H1 (cell line): ENCODE data around the gene MTO1. TPM values are rescaled to one million over a fixed set of nuclear protein-coding genes. Genes with fewer than 3 reads are reported as not detected.

ENCODE experiments used
- CTCF ChIA-PET: fragments of 300-600 bp; sonication (Branson Sonifier 250); formaldehyde crosslinking; loops from one replicate; lab custom pipeline; 2021; ENCODE audit not compliant: partially characterized antibody; lab: Charles Lee
- POLR2A ChIA-PET: fragments of 300-600 bp; sonication (Branson Sonifier 250); formaldehyde crosslinking; loops from one replicate; lab custom pipeline; 2021; ENCODE audit warnings: inconsistent platforms; ENCODE audit not compliant: partially characterized antibody; lab: Charles Lee
- DNase-seq, 2 experiments: peaks; one replicate each; pipeline versions ENCODE4 v3.0.0 to v3.0.0-alpha.2; 2010 to 2022; ENCODE audit warnings: low spot score in 2 of 2, low read depth in 1 of 2, mixed read lengths in 1 of 2
- FAIRE-seq: peaks from 2 replicates; lab custom pipeline; 2011; peaks lifted over from hg19 to GRCh38; lab: Jason Lieb, UNC
- H2AFZ ChIP-seq: 2 replicates; pipeline ENCODE4 v1.8.1; 2012; ENCODE audit warnings: low read length, inconsistent platforms
- H2AK5ac ChIP-seq: 2 replicates; pipeline ENCODE4 v1.6.1; 2013; ENCODE audit warnings: low read depth, low read length
- H2BK120ac ChIP-seq: replicated peaks from 2 replicates; pipeline ENCODE3; 2013; ENCODE audit warnings: low read depth, low read length, inconsistent platforms
- H2BK12ac ChIP-seq: 2 replicates; pipeline ENCODE4 v1.6.1; 2013; ENCODE audit warnings: low read depth, low read length
- H2BK15ac ChIP-seq: 2 replicates; pipeline ENCODE4 v1.6.1; 2013; ENCODE audit warnings: low read length
- H2BK20ac ChIP-seq: 2 replicates; pipeline ENCODE4 v1.6.1; 2013; ENCODE audit warnings: low read length
- H2BK5ac ChIP-seq: 2 replicates; pipeline ENCODE4 v1.6.1; 2013; ENCODE audit warnings: low read depth, low read length
- H3K14ac ChIP-seq: 2 replicates; pipeline ENCODE4 v1.6.1; 2013; ENCODE audit warnings: inconsistent platforms; ENCODE audit not compliant: insufficient read length
- H3K18ac ChIP-seq: 2 replicates; pipeline ENCODE4 v1.6.1; 2013; ENCODE audit warnings: low read length; ENCODE audit errors: extremely low read depth
- H3K23ac ChIP-seq: 2 replicates; pipeline ENCODE4 v1.6.1; 2013; ENCODE audit warnings: inconsistent platforms; ENCODE audit not compliant: insufficient read length
- H3K23me2 ChIP-seq: 2 replicates; pipeline ENCODE4 v1.6.1; 2013; ENCODE audit warnings: low read depth, low read length
- H3K27ac ChIP-seq: 2 replicates; pipeline ENCODE4 v1.6.1; 2011; ENCODE audit warnings: low read depth, low read length, inconsistent platforms
- H3K27me3 ChIP-seq, 4 experiments: replicated peaks in 1 of 4; 1 replicate in 1 of 4; 2 replicates in 3 of 4; pipeline versions ENCODE4 v1.6.1 to v1.8.1; 2011 to 2013; ENCODE audit warnings: low read length in 3 of 4, mild to moderate bottlenecking in 3 of 4, inconsistent platforms in 2 of 4, mixed read lengths in 2 of 4, moderate library complexity in 1 of 4; ENCODE audit not compliant: control insufficient read depth in 3 of 4, insufficient read depth in 3 of 4; ENCODE audit errors: extremely low read depth in 1 of 4
- H3K36me3 ChIP-seq, 4 experiments: 2 replicates each; pipeline versions ENCODE4 v1.6.1 to v1.8.1; 2011 to 2013; ENCODE audit warnings: mild to moderate bottlenecking in 4 of 4, low read length in 3 of 4, moderate library complexity in 2 of 4, control low read depth in 1 of 4, inconsistent platforms in 1 of 4; ENCODE audit not compliant: insufficient read depth in 4 of 4, control insufficient read depth in 2 of 4
- H3K4ac ChIP-seq: replicated peaks from 2 replicates; pipeline ENCODE3; 2013; ENCODE audit warnings: low read length, low read depth, mixed read lengths, inconsistent platforms; ENCODE audit not compliant: insufficient read length
- H3K4me1 ChIP-seq, 4 experiments: replicated peaks in 1 of 4; 1 replicate in 1 of 4; 2 replicates in 3 of 4; pipeline versions ENCODE4 v1.6.1 to v1.8.1; 2011 to 2013; ENCODE audit warnings: low read length in 3 of 4, inconsistent platforms in 2 of 4, mixed read lengths in 1 of 4; ENCODE audit not compliant: insufficient read depth in 4 of 4, control insufficient read depth in 3 of 4
- H3K4me2 ChIP-seq, 2 experiments: 2 replicates each; pipeline versions ENCODE4 v1.6.1 to v1.8.1; 2011 to 2013; ENCODE audit warnings: low read depth in 2 of 2, low read length in 2 of 2, control low read depth in 1 of 2, inconsistent platforms in 1 of 2, mild to moderate bottlenecking in 1 of 2; ENCODE audit not compliant: insufficient read depth in 1 of 2
- H3K4me3 ChIP-seq, 4 experiments: fragments of 200-600, 300-600 bp in 1 of 4; sonication (generic), shearing (Covaris generic), sonication (Bioruptor Twin) in 1 of 4; 2 replicates each; pipeline versions ENCODE4 v1.5.1 to v1.8.1; 2011 to 2016; ENCODE audit warnings: low read length in 4 of 4, low read depth in 3 of 4, control low read depth in 2 of 4, inconsistent platforms in 2 of 4, mild to moderate bottlenecking in 2 of 4, mixed read lengths in 1 of 4, moderate library complexity in 1 of 4; ENCODE audit not compliant: insufficient read depth in 2 of 4; ENCODE audit errors: extremely low read depth in 1 of 4
- H3K56ac ChIP-seq: replicated peaks from 2 replicates; pipeline ENCODE3; 2013; ENCODE audit warnings: low read depth, mild to moderate bottlenecking, mixed read lengths, low read length, inconsistent platforms; ENCODE audit not compliant: insufficient read length
- H3K79me1 ChIP-seq: 2 replicates; pipeline ENCODE4 v1.6.1; 2013; ENCODE audit warnings: low read depth, low read length, control low read depth
- H3K79me2 ChIP-seq, 2 experiments: 2 replicates each; pipeline versions ENCODE4 v1.6.1 to v1.8.1; 2012 to 2013; ENCODE audit warnings: low read length in 2 of 2, mild to moderate bottlenecking in 2 of 2, inconsistent platforms in 1 of 2; ENCODE audit not compliant: insufficient read depth in 2 of 2, control insufficient read depth in 1 of 2
- H3K9ac ChIP-seq, 4 experiments: replicated peaks in 1 of 4; 1 replicate in 1 of 4; 2 replicates in 3 of 4; pipeline versions ENCODE4 v1.6.1 to v1.8.1; 2011 to 2013; ENCODE audit warnings: low read depth in 3 of 4, low read length in 3 of 4, control low read depth in 2 of 4, mild to moderate bottlenecking in 2 of 4, moderate library complexity in 2 of 4, inconsistent platforms in 1 of 4; ENCODE audit errors: extremely low read depth in 1 of 4
- H3K9me3 ChIP-seq, 2 experiments: 2 replicates each; pipeline versions ENCODE4 v1.6.1 to v1.8.1; 2012 to 2013; ENCODE audit warnings: mild to moderate bottlenecking in 2 of 2, moderate library complexity in 2 of 2, control low read depth in 1 of 2, inconsistent platforms in 1 of 2, low read depth in 1 of 2, low read length in 1 of 2, mixed read lengths in 1 of 2; ENCODE audit not compliant: insufficient read depth in 2 of 2
- H4K20me1 ChIP-seq, 2 experiments: replicated peaks in 1 of 2; 2 replicates each; pipeline versions ENCODE3 to v1.8.1; 2011 to 2013; ENCODE audit warnings: inconsistent platforms in 2 of 2, low read length in 2 of 2, mild to moderate bottlenecking in 1 of 2; ENCODE audit not compliant: insufficient read depth in 2 of 2, control insufficient read depth in 1 of 2
- H4K5ac ChIP-seq: 2 replicates; pipeline ENCODE4 v1.6.1; 2013; ENCODE audit warnings: low read length, low read depth, mixed read lengths, inconsistent platforms; ENCODE audit not compliant: insufficient read length
- H4K8ac ChIP-seq: 2 replicates; pipeline ENCODE4 v1.8.0; 2013; ENCODE audit warnings: mild to moderate bottlenecking, moderate library complexity, low read length, inconsistent platforms; ENCODE audit not compliant: insufficient read depth; ENCODE audit errors: extremely low read depth
- H4K91ac ChIP-seq: replicated peaks from 2 replicates; pipeline ENCODE3; 2013; ENCODE audit warnings: low read length, mixed read lengths, inconsistent platforms; ENCODE audit not compliant: insufficient read length
- POLR2AphosphoS5 ChIP-seq: IDR thresholded peaks from 2 replicates; pipeline ENCODE4 v1.6.1; 2011; ENCODE audit warnings: low read depth, low read length
- SIRT6 ChIP-seq: IDR thresholded peaks from one replicate; pipeline ENCODE4 v1.7.1; 2012; ENCODE audit warnings: low read length, inconsistent platforms
- WGBS, 2 experiments: shearing (Covaris generic) in 1 of 2; methylation state at CpG; one replicate each; pipeline versions ENCODE4 v1.1.6 to v1.1.7; 2013 to 2015; ENCODE audit warnings: low lambda C conversion rate in 2 of 2, mixed read lengths in 2 of 2, inconsistent platforms in 1 of 2, low coverage in 1 of 2, missing lambda C conversion rate in 1 of 2; ENCODE audit not compliant: insufficient replicate concordance in 2 of 2, insufficient coverage in 1 of 2, insufficient read length in 1 of 2; ENCODE audit errors: extremely low coverage in 1 of 2, missing lambda C conversion rate in 1 of 2; 5-methylcytosine and 5-hydroxymethylcytosine counted together
- polyA plus RNA-seq, 7 experiments: library from polyadenylated mRNA; depleted of rRNA in 3 of 7; stranded (reverse) in 5 of 7; unstranded in 2 of 7; fragments of >200 nt in 5 of 7; fragments of 200-250 nt in 2 of 7; gene quantifications; 1 replicate in 5 of 7; 2 replicates in 1 of 7; 4 replicates in 1 of 7; pipeline versions ENCODE4 v1.2.1 to v1.2.3, GENCODE V29; 2011 to 2013; ENCODE audit warnings: missing spikeins in 2 of 7, mixed read lengths in 2 of 7
- total RNA-seq: library from RNA; stranded (reverse); fragmentation: NEBNext Ultra II Directional; extraction: Animal tissue kit (Norgen Biotek cat#: 25700); gene quantifications from 2 replicates; pipeline ENCODE4 v1.2.1, GENCODE V29; 2021

The MTO1 gene
- total and polyA plus RNA-seq, 2 of the 8 experiments (the other 6 are each of a cell fraction or from before 2014, with no cell fraction given), result 20.9 to 31.6 TPM

DNA sequence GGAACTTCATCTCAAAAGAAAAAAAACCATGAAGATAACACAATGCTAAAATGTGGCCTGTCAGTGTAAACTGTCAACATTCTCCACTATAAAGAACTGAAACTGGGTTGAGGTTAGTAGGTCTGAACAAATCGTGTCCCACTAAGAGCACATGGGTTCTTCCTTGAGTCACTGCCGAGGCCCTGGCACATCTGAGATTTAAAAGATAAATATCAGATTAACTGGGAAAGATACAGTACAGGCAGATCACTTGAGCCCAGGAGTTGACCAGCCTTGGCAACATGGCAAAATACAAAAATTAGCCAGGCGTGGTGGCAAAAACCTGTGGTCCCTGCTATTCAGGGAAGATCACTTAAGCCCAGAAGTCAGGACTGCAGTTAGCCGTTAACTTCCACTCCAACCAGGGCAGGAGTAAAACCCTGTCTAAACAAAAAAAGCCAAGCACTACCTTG lies 53.7 kb downstream of the MTO1 start:
- no peak overlapping the region for H2BK20ac ChIP-seq
- H3K23ac ChIP-seq, result no peak overlapping the region
- no peak overlapping the region for H2BK12ac ChIP-seq
- no peak overlapping the region for H2AFZ ChIP-seq
- ChIA-PET CTCF (interaction anchor here (0.8 to 4.5 kb wide), 6 partner anchors 10 to 138 kb away, joined by 3 to 35 read pairs (median 4); partner anchors contain the start of gene SLC17A5), POLR2A (interaction anchor here (0.6 to 27.5 kb wide), 25 partner anchors 8 to 230 kb away, joined by 3 to 1482 read pairs (median 7); partner anchors contain the start of genes CGAS, EEF1A1, MTO1 and SLC17A5)
- no peak overlapping the region for H4K91ac ChIP-seq
- H2BK5ac ChIP-seq, result no peak overlapping the region
- H3K4me2 ChIP-seq, result no peak overlapping the region
- H3K9ac ChIP-seq, result peak overlapping the region in 1 of 4 experiments; percentile 25; a peak in 2 of 7 replicates
- no peak overlapping the region for H3K18ac ChIP-seq
- H3K79me2 ChIP-seq, result peaks cover 0 to 28% of the 10 kb centered on the region in 2 experiments; a peak in 3 of 4 replicates
- H3K36me3 ChIP-seq, result peaks cover 38 to 50% (median 47%) of the 10 kb centered on the region in 4 experiments
- H3K56ac ChIP-seq, result no peak overlapping the region
- H3K4me1 ChIP-seq, result peaks cover 0 to 3% (median 3%) of the 10 kb centered on the region in 4 experiments; a peak in 4 of 7 replicates
- H3K23me2 ChIP-seq, result peaks cover 2% of the 10 kb centered on the region; the same call in 1 of the 2 replicates
- no peak overlapping the region for H3K4me3 ChIP-seq
- no peak overlapping the region for H3K14ac ChIP-seq
- no peaks in the 10 kb centered on the region for H3K79me1 ChIP-seq
- no peak overlapping the region for H2AK5ac ChIP-seq
- H2BK120ac ChIP-seq, result no peak overlapping the region
- H3K9me3 ChIP-seq, result no peaks in the 10 kb centered on the region
- DNase-seq (no peak), FAIRE-seq (no peak)
- 64% methylated on average over 4 of the region's 4 CpGs; no CpG with 5 or more reads in 1 of the 2 experiments for WGBS, 2 experiments
- H2BK15ac ChIP-seq, result no peak overlapping the region
- no peak overlapping the region for H3K4ac ChIP-seq
- H4K20me1 ChIP-seq, result peaks cover 3 to 6% of the 10 kb centered on the region in 2 experiments
- no peak overlapping the region for H4K5ac ChIP-seq
- no peak overlapping the region for H4K8ac ChIP-seq
- H3K27me3 ChIP-seq, result no peaks in the 10 kb centered on the region
- H3K27ac ChIP-seq, result no peak overlapping the region
- TF ChIP-seq POLR2AphosphoS5, result peak; percentile 99
- peak; percentile 45 for TF ChIP-seq SIRT6
